ENCODE measurements around the gene PCNX2. TPM values are rescaled to one million over a fixed set of nuclear protein-coding genes. Genes with fewer than 3 reads are reported as not detected.

PCNX2 gene
- total RNA-seq, 2 experiments from 2014 or later = 46.4 to 49.4 TPM

DNA sequence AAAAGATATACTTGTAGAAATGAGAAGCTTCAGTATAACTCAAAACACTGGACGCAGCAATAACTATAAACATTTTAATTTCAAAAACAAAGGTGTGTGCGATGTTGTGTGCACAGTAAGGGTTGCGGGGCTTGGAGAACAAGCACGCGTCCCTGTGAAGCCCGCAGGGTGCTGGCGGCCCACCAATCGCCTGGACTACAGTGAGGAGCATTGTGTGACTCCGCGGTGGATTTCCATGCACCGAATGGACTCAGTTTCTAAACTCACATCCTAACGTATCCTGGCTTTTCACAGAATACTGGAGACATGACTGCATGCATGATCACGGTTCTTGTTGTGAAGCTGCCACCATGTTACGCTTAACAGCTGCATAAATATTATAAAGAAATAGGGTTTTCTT, 312.1 kb downstream of the PCNX2 start:
- ChIA-PET POLR2A (interaction anchor here (1.4 kb wide), 1 partner anchor 21 kb away, joined by 3 read pairs; no protein-coding TSS in a partner anchor), CTCF (no interaction called here)
- no peaks in the 10 kb centered on the region for H3K27me3 Mint-ChIP-seq
- no peaks in the 10 kb centered on the region for H3K9me3 Mint-ChIP-seq
- no peak overlapping the region for H3K4me3 ChIP-seq (ENCODE audit: low read length)
- TF ChIP-seq, protein P1, sequence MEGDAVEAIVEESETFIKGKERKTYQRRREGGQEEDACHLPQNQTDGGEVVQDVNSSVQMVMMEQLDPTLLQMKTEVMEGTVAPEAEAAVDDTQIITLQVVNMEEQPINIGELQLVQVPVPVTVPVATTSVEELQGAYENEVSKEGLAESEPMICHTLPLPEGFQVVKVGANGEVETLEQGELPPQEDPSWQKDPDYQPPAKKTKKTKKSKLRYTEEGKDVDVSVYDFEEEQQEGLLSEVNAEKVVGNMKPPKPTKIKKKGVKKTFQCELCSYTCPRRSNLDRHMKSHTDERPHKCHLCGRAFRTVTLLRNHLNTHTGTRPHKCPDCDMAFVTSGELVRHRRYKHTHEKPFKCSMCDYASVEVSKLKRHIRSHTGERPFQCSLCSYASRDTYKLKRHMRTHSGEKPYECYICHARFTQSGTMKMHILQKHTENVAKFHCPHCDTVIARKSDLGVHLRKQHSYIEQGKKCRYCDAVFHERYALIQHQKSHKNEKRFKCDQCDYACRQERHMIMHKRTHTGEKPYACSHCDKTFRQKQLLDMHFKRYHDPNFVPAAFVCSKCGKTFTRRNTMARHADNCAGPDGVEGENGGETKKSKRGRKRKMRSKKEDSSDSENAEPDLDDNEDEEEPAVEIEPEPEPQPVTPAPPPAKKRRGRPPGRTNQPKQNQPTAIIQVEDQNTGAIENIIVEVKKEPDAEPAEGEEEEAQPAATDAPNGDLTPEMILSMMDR (IDR thresholded peaks at IDR 0.05) = no peak
- no peaks in the 10 kb centered on the region for H3K9me3 ChIP-seq (ENCODE audit: control insufficient read depth in 1 of 2, insufficient read depth in 1 of 2, low read length in 2 of 2)
- DNase-seq (no peak), ATAC-seq (ENCODE audit: poor library complexity) (no peak)
- H3K27me3 ChIP-seq (ENCODE audit: control insufficient read depth in 1 of 2, insufficient read depth in 2 of 2, low read length in 2 of 2) = no peaks in the 10 kb centered on the region
- no peak overlapping the region for H3K27ac Mint-ChIP-seq
- no peak overlapping the region for H3K27ac ChIP-seq (ENCODE audit: low read depth in 1 of 2, low read length in 2 of 2)
- H3K4me1 ChIP-seq (ENCODE audit: insufficient read depth, low read length) = peaks cover 5% of the 10 kb centered on the region
- peaks cover 23% of the 10 kb centered on the region for H3K36me3 ChIP-seq (ENCODE audit: insufficient read depth, low read length)
- peaks cover 8% of the 10 kb centered on the region for H3K4me1 Mint-ChIP-seq (ENCODE audit: low read depth)
- intact Hi-C loops (cut with DNase I, micrococcal nuclease) = no loop called here
- peaks cover 6% of the 10 kb centered on the region for H3K36me3 Mint-ChIP-seq (ENCODE audit: low read depth)
- no peak overlapping the region for H3K4me3 Mint-ChIP-seq

DNA sequence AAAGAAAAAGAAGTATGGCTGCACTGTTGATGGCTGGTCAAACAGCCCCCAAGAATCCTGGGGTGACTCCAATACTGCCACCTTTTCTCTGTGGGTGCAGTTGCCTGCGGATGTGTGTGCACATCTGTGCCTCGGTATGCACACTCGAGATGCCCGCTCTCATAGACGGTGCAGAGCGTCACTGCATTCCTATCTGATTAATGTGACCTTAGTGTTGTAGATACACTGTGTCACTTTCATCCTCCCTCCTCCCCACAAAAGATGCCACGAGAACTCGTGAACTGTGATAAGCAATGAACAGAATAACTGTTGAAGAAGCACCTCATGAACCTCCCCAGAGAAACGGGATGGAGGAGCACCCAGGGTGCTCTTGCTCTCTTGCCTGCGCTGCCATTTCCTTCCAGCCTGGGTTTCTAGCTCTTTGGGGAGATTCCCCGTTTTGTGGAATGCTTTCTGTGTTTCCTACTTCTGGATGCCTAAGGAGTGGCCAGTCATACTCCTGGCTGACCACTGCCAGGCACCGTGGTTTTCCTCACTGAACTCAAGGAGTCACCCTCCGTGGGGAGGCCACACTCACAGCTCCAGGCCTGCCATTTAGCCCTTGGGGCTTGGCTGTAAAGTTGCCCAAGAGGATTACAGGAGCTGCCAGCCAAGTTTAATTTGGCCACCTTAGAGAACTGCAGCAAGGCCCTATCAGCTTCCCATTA, 313.1 kb downstream of the PCNX2 start:
- ChIA-PET POLR2A (interaction anchor here (1.4 kb wide), 1 partner anchor 20 kb away, joined by 3 read pairs; no protein-coding TSS in a partner anchor), CTCF (no interaction called here)
- Histone ChIP-seq H3K36me3 (ENCODE audit: insufficient read depth, low read length) (peaks cover 23% of the 10 kb centered on the region), H3K4me1 (ENCODE audit: insufficient read depth, low read length) (peaks cover 13% of the 10 kb centered on the region), H3K27me3 (ENCODE audit: control insufficient read depth in 1 of 2, insufficient read depth in 2 of 2, low read length in 2 of 2) (no peaks in the 10 kb centered on the region), H3K27ac (ENCODE audit: low read depth in 1 of 2, low read length in 2 of 2) (no peak overlapping the region), H3K4me3 (ENCODE audit: low read length) (no peak overlapping the region), H3K9me3 (ENCODE audit: control insufficient read depth in 1 of 2, insufficient read depth in 1 of 2, low read length in 2 of 2) (no peaks in the 10 kb centered on the region)
- no peak overlapping the region for H3K4me3 Mint-ChIP-seq
- H3K27me3 Mint-ChIP-seq = no peaks in the 10 kb centered on the region
- peaks cover 15% of the 10 kb centered on the region for H3K36me3 Mint-ChIP-seq (ENCODE audit: low read depth)
- ATAC-seq (ENCODE audit: poor library complexity) (no peak), DNase-seq (no peak)
- peaks cover 17% of the 10 kb centered on the region for H3K4me1 Mint-ChIP-seq (ENCODE audit: low read depth)
- TF ChIP-seq, protein P1 (IDR thresholded peaks at IDR 0.05) = no peak
- intact Hi-C loops (cut with DNase I, micrococcal nuclease) = no loop called here
- no peaks in the 10 kb centered on the region for H3K9me3 Mint-ChIP-seq
- H3K27ac Mint-ChIP-seq = no peak overlapping the region

DNA sequence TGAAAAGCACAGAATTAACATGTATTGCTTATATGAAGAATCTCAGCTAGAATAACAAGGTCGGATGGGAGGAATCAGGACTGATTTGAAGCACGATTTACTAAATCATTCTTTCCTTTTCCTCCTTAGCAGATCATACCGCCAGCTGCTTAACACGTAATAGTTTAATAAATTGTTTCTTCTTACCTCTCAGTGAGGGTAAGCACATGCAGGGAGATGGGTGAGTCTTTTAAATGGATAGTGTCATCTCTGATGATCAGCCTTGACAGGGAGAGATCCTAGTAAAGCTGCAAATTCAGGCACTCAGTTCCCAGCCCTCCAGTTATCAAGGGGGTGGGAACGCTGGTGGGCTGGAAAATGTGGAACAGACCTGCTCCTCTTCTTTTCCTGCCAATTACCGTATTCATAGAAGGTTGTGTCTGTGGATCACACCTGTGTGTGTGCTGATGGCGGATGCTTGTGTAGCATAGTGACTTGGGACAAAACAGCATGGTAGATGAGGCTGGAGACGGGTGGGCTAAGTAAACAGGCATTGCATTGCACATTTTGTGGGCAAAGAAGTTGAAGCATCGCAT, 314.5 kb downstream of the PCNX2 start:
- POLR2A ChIA-PET = no interaction called here
- no peaks in the 10 kb centered on the region for H3K27me3 Mint-ChIP-seq

More for the DNA sequence above, 314.5 kb downstream of the PCNX2 start:
- H3K9me3 ChIP-seq (ENCODE audit: control insufficient read depth in 1 of 2, insufficient read depth in 1 of 2, low read length in 2 of 2) = no peaks in the 10 kb centered on the region
- H3K4me1 ChIP-seq (ENCODE audit: insufficient read depth, low read length) = peaks cover 13% of the 10 kb centered on the region
- TF ChIP-seq, protein P1 (IDR thresholded peaks at IDR 0.05) = no peak
- no peaks in the 10 kb centered on the region for H3K9me3 Mint-ChIP-seq
- no peak overlapping the region for H3K27ac Mint-ChIP-seq
- peaks cover 23% of the 10 kb centered on the region for H3K36me3 Mint-ChIP-seq (ENCODE audit: low read depth)
- no peak overlapping the region for H3K4me3 Mint-ChIP-seq
- peaks cover 24% of the 10 kb centered on the region for H3K36me3 ChIP-seq (ENCODE audit: insufficient read depth, low read length)
- no peak overlapping the region for H3K4me3 ChIP-seq (ENCODE audit: low read length)
- intact Hi-C loops (cut with DNase I, micrococcal nuclease) = no loop called here
- H3K4me1 Mint-ChIP-seq (ENCODE audit: low read depth) = peaks cover 19% of the 10 kb centered on the region
- ATAC-seq (ENCODE audit: poor library complexity) (no peak), DNase-seq (no peak)
- no peaks in the 10 kb centered on the region for H3K27me3 ChIP-seq (ENCODE audit: control insufficient read depth in 1 of 2, insufficient read depth in 2 of 2, low read length in 2 of 2)
- H3K27ac ChIP-seq (ENCODE audit: low read depth in 1 of 2, low read length in 2 of 2) = no peak overlapping the region
- CTCF ChIA-PET = no interaction called here
